ENCODE measurements around the gene CISH.

- no peak for TF ChIP-seq YY1 (IDR thresholded peaks at IDR 0.05; ENCODE audit: low read depth, low read length)
- TF ChIP-seq, protein P1, sequence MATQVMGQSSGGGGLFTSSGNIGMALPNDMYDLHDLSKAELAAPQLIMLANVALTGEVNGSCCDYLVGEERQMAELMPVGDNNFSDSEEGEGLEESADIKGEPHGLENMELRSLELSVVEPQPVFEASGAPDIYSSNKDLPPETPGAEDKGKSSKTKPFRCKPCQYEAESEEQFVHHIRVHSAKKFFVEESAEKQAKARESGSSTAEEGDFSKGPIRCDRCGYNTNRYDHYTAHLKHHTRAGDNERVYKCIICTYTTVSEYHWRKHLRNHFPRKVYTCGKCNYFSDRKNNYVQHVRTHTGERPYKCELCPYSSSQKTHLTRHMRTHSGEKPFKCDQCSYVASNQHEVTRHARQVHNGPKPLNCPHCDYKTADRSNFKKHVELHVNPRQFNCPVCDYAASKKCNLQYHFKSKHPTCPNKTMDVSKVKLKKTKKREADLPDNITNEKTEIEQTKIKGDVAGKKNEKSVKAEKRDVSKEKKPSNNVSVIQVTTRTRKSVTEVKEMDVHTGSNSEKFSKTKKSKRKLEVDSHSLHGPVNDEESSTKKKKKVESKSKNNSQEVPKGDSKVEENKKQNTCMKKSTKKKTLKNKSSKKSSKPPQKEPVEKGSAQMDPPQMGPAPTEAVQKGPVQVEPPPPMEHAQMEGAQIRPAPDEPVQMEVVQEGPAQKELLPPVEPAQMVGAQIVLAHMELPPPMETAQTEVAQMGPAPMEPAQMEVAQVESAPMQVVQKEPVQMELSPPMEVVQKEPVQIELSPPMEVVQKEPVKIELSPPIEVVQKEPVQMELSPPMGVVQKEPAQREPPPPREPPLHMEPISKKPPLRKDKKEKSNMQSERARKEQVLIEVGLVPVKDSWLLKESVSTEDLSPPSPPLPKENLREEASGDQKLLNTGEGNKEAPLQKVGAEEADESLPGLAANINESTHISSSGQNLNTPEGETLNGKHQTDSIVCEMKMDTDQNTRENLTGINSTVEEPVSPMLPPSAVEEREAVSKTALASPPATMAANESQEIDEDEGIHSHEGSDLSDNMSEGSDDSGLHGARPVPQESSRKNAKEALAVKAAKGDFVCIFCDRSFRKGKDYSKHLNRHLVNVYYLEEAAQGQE (IDR thresholded peaks at IDR 0.05; ENCODE audit: low read depth, low read length) = no peak
- no peak for TF ChIP-seq CTCF (IDR thresholded peaks at IDR 0.05 in 2 of 3, conservative IDR thresholded peaks at IDR 0.05 in 1 of 3; ENCODE audit: control insufficient read depth in 2 of 3, extremely low read depth in 1 of 3, insufficient read depth in 1 of 3, low read depth in 3 of 3, low read length in 3 of 3)
- no peak for TF ChIP-seq FOXK2 (IDR thresholded peaks at IDR 0.05)
- no peak for TF ChIP-seq NFXL1 (IDR thresholded peaks at IDR 0.05; ENCODE audit: borderline replicate concordance)
- no peak for TF ChIP-seq SP1 (IDR thresholded peaks at IDR 0.05; ENCODE audit: low read depth, low read length)
- TF ChIP-seq POLR2A (IDR thresholded peaks at IDR 0.05; ENCODE audit: low read depth, low read length) = no peak
- no peak for TF ChIP-seq NRF1 (conservative IDR thresholded peaks at IDR 0.05; ENCODE audit: low read depth, low read length)
Measured at GRCh38 chr3:50609763-50610085, 1.9 kb downstream of the CISH start.

Data from GM12878 (cell line).